HepG2 (cell line): ENCODE measurements around the gene DCHS2. TPM values are rescaled to one million over a fixed set of nuclear protein-coding genes. Genes with fewer than 3 reads are reported as not detected.

Experiments
- ATAC-seq: fragments of 200-7000 bp; cut with Tn5 transposase; 3 replicates; pipeline ENCODE4 v1.9.1; 2020; ENCODE audit warnings: mild to moderate bottlenecking, moderate library complexity
- BruUV-seq: library from RNA; stranded (reverse); fragments of 400-500 nt; replicated peaks from 2 replicates; lab custom pipeline; 2021; lab: Mats Ljungman, UMichigan
- CTCF ChIA-PET: fragments of 300-600 bp; formaldehyde crosslinking; extraction: SDS; loops from one replicate; lab custom pipeline; 2021; ENCODE audit warnings: low total read pairs, inconsistent platforms, low intra/inter-chr PET ratio; lab: Yijun Ruan, JAX
- POLR2A ChIA-PET: fragments of 350-600 bp; sonication (Branson Sonifier 250); formaldehyde crosslinking; loops from one replicate; lab custom pipeline; 2020; ENCODE audit warnings: antibody characterized with exemption, inconsistent platforms; lab: Yijun Ruan, JAX
- DNase-seq: peaks from one replicate; pipeline ENCODE4 v3.0.0-alpha.2; 2015; ENCODE audit warnings: low spot score
- FAIRE-seq: peaks from 3 replicates; lab custom pipeline; 2011; peaks lifted over from hg19 to GRCh38; lab: Jason Lieb, UNC
- H2AFZ ChIP-seq: one replicate; pipeline ENCODE4 v1.6.1; 2011; ENCODE audit warnings: low read length, inconsistent platforms
- H3K27ac ChIP-seq: fragments of 300-600 bp; 3 replicates; pipeline ENCODE4 v1.8.0; 2011; ENCODE audit warnings: mixed run types, mild to moderate bottlenecking, mixed read lengths, low read length, inconsistent platforms; ENCODE audit not compliant: insufficient read depth; ENCODE audit errors: extremely low read length
- H3K27me3 ChIP-seq, 2 experiments: fragments of 200-600 bp in 1 of 2; 2 replicates in 1 of 2; 3 replicates in 1 of 2; pipeline versions ENCODE4 v1.6.0 to v1.8.0; 2011; ENCODE audit warnings: low read length in 2 of 2, mild to moderate bottlenecking in 2 of 2, moderate library complexity in 2 of 2, inconsistent platforms in 1 of 2; ENCODE audit not compliant: insufficient read depth in 2 of 2, control insufficient read depth in 1 of 2
- H3K36me3 ChIP-seq, 2 experiments: fragments of 200-600 bp in 1 of 2; replicated peaks in 1 of 2; 2 replicates in 1 of 2; 3 replicates in 1 of 2; pipeline versions ENCODE4 v1.5.1 to v1.8.0; 2011; ENCODE audit warnings: low read length in 2 of 2, inconsistent platforms in 1 of 2; ENCODE audit not compliant: insufficient read depth in 2 of 2, control insufficient read depth in 1 of 2
- H3K4me1 ChIP-seq: 2 replicates; pipeline ENCODE4 v1.5.1; 2012; ENCODE audit warnings: low read length, inconsistent platforms; ENCODE audit not compliant: insufficient read depth
- H3K4me2 ChIP-seq: 2 replicates; pipeline ENCODE4 v1.6.0; 2011; ENCODE audit warnings: low read depth, low read length, inconsistent platforms
- H3K4me3 ChIP-seq, 3 experiments: fragments of 200-600 bp in 1 of 3; sonication (generic), shearing (Covaris generic) in 1 of 3; replicated peaks in 1 of 3; 2 replicates each; pipeline ENCODE4 v1.5.1; 2011 to 2016; ENCODE audit warnings: low read length in 3 of 3, inconsistent platforms in 2 of 3, low read depth in 2 of 3, mild to moderate bottlenecking in 2 of 3, control low read depth in 1 of 3, mixed read lengths in 1 of 3; ENCODE audit not compliant: insufficient read depth in 1 of 3
- H3K79me2 ChIP-seq: one replicate; pipeline ENCODE4 v1.6.1; 2011; ENCODE audit warnings: low read length, inconsistent platforms; ENCODE audit not compliant: insufficient read depth
- H3K9ac ChIP-seq: 2 replicates; pipeline ENCODE4 v1.6.0; 2011; ENCODE audit warnings: mild to moderate bottlenecking, low read depth, low read length, inconsistent platforms; ENCODE audit not compliant: insufficient read depth
- H3K9me3 ChIP-seq: 2 replicates; pipeline ENCODE4 v1.5.1; 2012; ENCODE audit warnings: mild to moderate bottlenecking, low read length
- H4K20me1 ChIP-seq: 2 replicates; pipeline ENCODE4 v1.6.0; 2011; ENCODE audit warnings: inconsistent platforms, mild to moderate bottlenecking, low read length, moderate library complexity; ENCODE audit not compliant: insufficient read depth
- AGO1 ChIP-seq: fragments of 200-400 bp; formaldehyde crosslinking; IDR thresholded peaks from 2 replicates; pipeline ENCODE4 v1.6.1; 2017; ENCODE audit warnings: mild to moderate bottlenecking, low read depth, low read length, moderate library complexity; ENCODE audit not compliant: poor library complexity, severe bottlenecking
- CBFB ChIP-seq: sonication (generic); formaldehyde crosslinking; IDR thresholded peaks from 2 replicates; pipeline ENCODE4 v1.4.0; 2020; ENCODE audit warnings: missing genetic modification reagents
- GLI4 ChIP-seq: sonication (generic); formaldehyde crosslinking; IDR thresholded peaks from 2 replicates; pipeline ENCODE4 v1.5.1; 2020; ENCODE audit warnings: missing genetic modification reagents, mild to moderate bottlenecking, moderate library complexity, borderline replicate concordance
- MATR3 ChIP-seq: sonication (generic); formaldehyde crosslinking; IDR thresholded peaks from 2 replicates; pipeline ENCODE4 v1.4.0; 2020; ENCODE audit warnings: missing genetic modification reagents
- MED13 ChIP-seq: sonication (generic); formaldehyde crosslinking; IDR thresholded peaks from 2 replicates; pipeline ENCODE4 v1.5.0; 2020; ENCODE audit warnings: missing genetic modification reagents
- NKX3-1 ChIP-seq: sonication (generic); formaldehyde crosslinking; IDR thresholded peaks from 2 replicates; pipeline ENCODE4 v1.5.0; 2020; ENCODE audit warnings: missing genetic modification reagents
- NONO ChIP-seq, 2 experiments: fragments of 450-650 bp in 1 of 2; sonication (generic) in 1 of 2; formaldehyde crosslinking in 1 of 2; IDR thresholded peaks in 1 of 2; conservative IDR thresholded peaks in 1 of 2; 2 replicates each; pipeline versions ENCODE4 v1.6.1 to v1.8.0; 2017 to 2022; ENCODE audit warnings: mild to moderate bottlenecking in 1 of 2, missing genetic modification reagents in 1 of 2, moderate library complexity in 1 of 2
- ZNF260 ChIP-seq: sonication (generic); formaldehyde crosslinking; IDR thresholded peaks from 2 replicates; pipeline ENCODE4 v1.4.0; 2020; ENCODE audit warnings: missing genetic modification reagents, low read depth, mild to moderate bottlenecking, borderline replicate concordance
- ZNF577 ChIP-seq: sonication (generic); formaldehyde crosslinking; IDR thresholded peaks from 2 replicates; pipeline ENCODE4 v1.4.0; 2020; ENCODE audit warnings: mild to moderate bottlenecking, low read depth, missing genetic modification reagents, borderline replicate concordance
- ZNF629 ChIP-seq: sonication (generic); formaldehyde crosslinking; conservative IDR thresholded peaks from 2 replicates; pipeline ENCODE4 v1.5.0; 2020; ENCODE audit warnings: missing genetic modification reagents
- ZNF772 ChIP-seq: sonication (generic); formaldehyde crosslinking; IDR thresholded peaks from 2 replicates; pipeline ENCODE4 v1.5.0; 2020; ENCODE audit warnings: mild to moderate bottlenecking, missing genetic modification reagents
- WGBS: methylation state at CpG from one replicate; pipeline ENCODE4 v1.1.6; 2017; ENCODE audit warnings: low lambda C conversion rate; 5-methylcytosine and 5-hydroxymethylcytosine counted together
- in situ Hi-C: cut with HindIII; loops from 2 replicates; pipeline ENCODE4 v1.10.0; 2017; ENCODE audit warnings: low pct_unique_long_range_greater_than_20kb; ENCODE audit not compliant: extremely low pct_ligation_motif_present
- intact Hi-C: fragments of 100-400 bp; cut with micrococcal nuclease; formaldehyde crosslinking; loops from one replicate; pipeline ENCODE4 v1.10.0; 2022; ENCODE audit not compliant: unreplicated experiment
- polyA plus RNA-seq, 8 experiments: library from polyadenylated mRNA; depleted of rRNA in 3 of 8; stranded (reverse) in 7 of 8; unstranded in 1 of 8; fragments of >200 nt; fragmentation: Illumina TruSeq in 4 of 8; extraction: Trizol in 4 of 8; gene quantifications; 2 replicates each; pipeline versions ENCODE4 v1.2.1 to v1.2.3, GENCODE V29; 2011 to 2016; ENCODE audit warnings: low read depth in 4 of 8, missing spikeins in 1 of 8, mixed read lengths in 1 of 8; ENCODE audit not compliant: insufficient read depth in 1 of 8
- total RNA-seq, 5 experiments: library from RNA; depleted of rRNA; stranded (reverse); fragments of >200 nt; fragmentation: Illumina TruSeq; extraction: Trizol; gene quantifications; 2 replicates each; pipeline ENCODE4 v1.2.3, GENCODE V29; 2016; ENCODE audit warnings: low read depth in 1 of 5
- TF ChIP-seq, protein P1 (sequence below): sonication (generic); formaldehyde crosslinking; IDR thresholded peaks from 2 replicates; pipeline ENCODE4 v1.5.1; 2020; ENCODE audit warnings: mild to moderate bottlenecking, missing genetic modification reagents, borderline replicate concordance
- TF ChIP-seq, protein P2 (sequence below): sonication (generic); formaldehyde crosslinking; IDR thresholded peaks from 2 replicates; pipeline ENCODE4 v1.5.1; 2020; ENCODE audit warnings: mild to moderate bottlenecking, moderate library complexity, missing genetic modification reagents
- TF ChIP-seq, protein P3 (sequence below): sonication (generic); formaldehyde crosslinking; IDR thresholded peaks from 2 replicates; pipeline ENCODE4 v1.4.0; 2020; ENCODE audit warnings: mild to moderate bottlenecking, missing genetic modification reagents, borderline replicate concordance

DCHS2 gene
- total and polyA plus RNA-seq, 2 of the 13 experiments (the other 11 are each of a cell fraction or from before 2014, with no cell fraction given), result 0.03 TPM; not detected in 1

DNA sequence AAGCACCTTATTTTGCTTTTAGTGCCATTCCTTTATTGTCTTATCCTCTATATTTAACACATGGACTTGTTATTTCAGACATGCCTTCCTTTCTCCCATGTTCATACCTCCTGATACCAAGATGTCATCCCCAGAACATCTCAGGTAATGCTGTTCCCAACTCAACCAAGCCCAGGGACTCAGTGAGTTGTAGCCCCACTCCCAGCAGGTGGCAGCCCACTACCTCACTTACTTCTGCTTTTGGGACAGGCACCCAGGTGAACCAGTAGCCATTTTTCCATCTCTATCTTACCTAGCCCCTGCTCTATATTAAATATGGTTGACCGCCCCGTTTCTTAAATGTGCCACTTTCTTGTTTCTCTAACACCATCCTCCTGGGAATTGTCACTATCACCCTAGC is 199.0 kb downstream of the DCHS2 start:
- H3K9me3 ChIP-seq, result no peaks in the 10 kb centered on the region
- H2AFZ ChIP-seq, result no peak overlapping the region
- no TSS peak for BruUV-seq
- TF ChIP-seq ZNF577 (CRISPR knock-in tag) (no peak), MED13 (no peak), AGO1 (no peak), ZNF260 (CRISPR knock-in tag) (no peak), ZNF629 (CRISPR knock-in tag) (no peak), MATR3 (CRISPR knock-in tag) (no peak), ZNF772 (CRISPR knock-in tag) (no peak), GLI4 (CRISPR knock-in tag) (no peak), NONO (IDR thresholded peaks at IDR 0.05) (no peak), NONO (CRISPR knock-in tag; conservative IDR thresholded peaks at IDR 0.05) (no peak), NKX3-1 (CRISPR knock-in tag) (no peak), CBFB (CRISPR knock-in tag) (no peak)
- TF ChIP-seq, protein P1, sequence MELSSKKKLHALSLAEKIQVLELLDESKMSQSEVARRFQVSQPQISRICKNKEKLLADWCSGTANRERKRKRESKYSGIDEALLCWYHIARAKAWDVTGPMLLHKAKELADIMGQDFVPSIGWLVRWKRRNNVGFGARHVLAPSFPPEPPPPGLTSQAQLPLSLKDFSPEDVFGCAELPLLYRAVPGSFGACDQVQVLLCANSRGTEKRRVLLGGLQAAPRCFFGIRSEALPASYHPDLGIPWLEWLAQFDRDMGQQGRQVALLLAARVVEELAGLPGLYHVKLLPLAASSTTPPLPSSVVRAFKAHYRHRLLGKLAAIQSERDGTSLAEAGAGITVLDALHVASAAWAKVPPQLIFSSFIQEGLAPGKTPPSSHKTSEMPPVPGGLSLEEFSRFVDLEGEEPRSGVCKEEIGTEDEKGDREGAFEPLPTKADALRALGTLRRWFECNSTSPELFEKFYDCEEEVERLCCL (CRISPR knock-in tag), result no peak
- TF ChIP-seq, protein P2, sequence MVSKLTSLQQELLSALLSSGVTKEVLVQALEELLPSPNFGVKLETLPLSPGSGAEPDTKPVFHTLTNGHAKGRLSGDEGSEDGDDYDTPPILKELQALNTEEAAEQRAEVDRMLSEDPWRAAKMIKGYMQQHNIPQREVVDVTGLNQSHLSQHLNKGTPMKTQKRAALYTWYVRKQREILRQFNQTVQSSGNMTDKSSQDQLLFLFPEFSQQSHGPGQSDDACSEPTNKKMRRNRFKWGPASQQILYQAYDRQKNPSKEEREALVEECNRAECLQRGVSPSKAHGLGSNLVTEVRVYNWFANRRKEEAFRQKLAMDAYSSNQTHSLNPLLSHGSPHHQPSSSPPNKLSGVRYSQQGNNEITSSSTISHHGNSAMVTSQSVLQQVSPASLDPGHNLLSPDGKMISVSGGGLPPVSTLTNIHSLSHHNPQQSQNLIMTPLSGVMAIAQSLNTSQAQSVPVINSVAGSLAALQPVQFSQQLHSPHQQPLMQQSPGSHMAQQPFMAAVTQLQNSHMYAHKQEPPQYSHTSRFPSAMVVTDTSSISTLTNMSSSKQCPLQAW (CRISPR knock-in tag), result no peak
- TF ChIP-seq, protein P3, sequence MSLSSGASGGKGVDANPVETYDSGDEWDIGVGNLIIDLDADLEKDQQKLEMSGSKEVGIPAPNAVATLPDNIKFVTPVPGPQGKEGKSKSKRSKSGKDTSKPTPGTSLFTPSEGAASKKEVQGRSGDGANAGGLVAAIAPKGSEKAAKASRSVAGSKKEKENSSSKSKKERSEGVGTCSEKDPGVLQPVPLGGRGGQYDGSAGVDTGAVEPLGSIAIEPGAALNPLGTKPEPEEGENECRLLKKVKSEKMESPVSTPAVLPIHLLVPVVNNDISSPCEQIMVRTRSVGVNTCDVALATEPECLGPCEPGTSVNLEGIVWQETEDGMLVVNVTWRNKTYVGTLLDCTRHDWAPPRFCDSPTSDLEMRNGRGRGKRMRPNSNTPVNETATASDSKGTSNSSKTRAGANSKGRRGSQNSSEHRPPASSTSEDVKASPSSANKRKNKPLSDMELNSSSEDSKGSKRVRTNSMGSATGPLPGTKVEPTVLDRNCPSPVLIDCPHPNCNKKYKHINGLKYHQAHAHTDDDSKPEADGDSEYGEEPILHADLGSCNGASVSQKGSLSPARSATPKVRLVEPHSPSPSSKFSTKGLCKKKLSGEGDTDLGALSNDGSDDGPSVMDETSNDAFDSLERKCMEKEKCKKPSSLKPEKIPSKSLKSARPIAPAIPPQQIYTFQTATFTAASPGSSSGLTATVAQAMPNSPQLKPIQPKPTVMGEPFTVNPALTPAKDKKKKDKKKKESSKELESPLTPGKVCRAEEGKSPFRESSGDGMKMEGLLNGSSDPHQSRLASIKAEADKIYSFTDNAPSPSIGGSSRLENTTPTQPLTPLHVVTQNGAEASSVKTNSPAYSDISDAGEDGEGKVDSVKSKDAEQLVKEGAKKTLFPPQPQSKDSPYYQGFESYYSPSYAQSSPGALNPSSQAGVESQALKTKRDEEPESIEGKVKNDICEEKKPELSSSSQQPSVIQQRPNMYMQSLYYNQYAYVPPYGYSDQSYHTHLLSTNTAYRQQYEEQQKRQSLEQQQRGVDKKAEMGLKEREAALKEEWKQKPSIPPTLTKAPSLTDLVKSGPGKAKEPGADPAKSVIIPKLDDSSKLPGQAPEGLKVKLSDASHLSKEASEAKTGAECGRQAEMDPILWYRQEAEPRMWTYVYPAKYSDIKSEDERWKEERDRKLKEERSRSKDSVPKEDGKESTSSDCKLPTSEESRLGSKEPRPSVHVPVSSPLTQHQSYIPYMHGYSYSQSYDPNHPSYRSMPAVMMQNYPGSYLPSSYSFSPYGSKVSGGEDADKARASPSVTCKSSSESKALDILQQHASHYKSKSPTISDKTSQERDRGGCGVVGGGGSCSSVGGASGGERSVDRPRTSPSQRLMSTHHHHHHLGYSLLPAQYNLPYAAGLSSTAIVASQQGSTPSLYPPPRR (CRISPR knock-in tag), result no peak
- H3K4me1 ChIP-seq, result no peaks in the 10 kb centered on the region
- no peak for ATAC-seq
- no peaks in the 10 kb centered on the region for H3K79me2 ChIP-seq
- H3K27me3 ChIP-seq, result no peaks in the 10 kb centered on the region
- H4K20me1 ChIP-seq, result no peaks in the 10 kb centered on the region
- DNase-seq, result no peak
- intact Hi-C loops (no loop called here), in situ Hi-C loops (no loop called here)
- H3K36me3 ChIP-seq, result no peaks in the 10 kb centered on the region
- FAIRE-seq, result no peak
- CTCF ChIA-PET, result no interaction called here
- no peak overlapping the region for H3K27ac ChIP-seq
- H3K9ac ChIP-seq, result no peak overlapping the region
- POLR2A ChIA-PET, result no interaction called here
- WGBS, result 44% methylated on average over 2 of the region's 2 CpGs
- H3K4me2 ChIP-seq, result no peak overlapping the region
- H3K4me3 ChIP-seq, result no peak overlapping the region
